DND-41 (cell line): ENCODE data around the gene GPA33.

Experiments used
- ATAC-seq: fragments of 200-7000 bp; cut with Tn5 transposase; 3 replicates; pipeline ENCODE4 v1.9.1; 2021; ENCODE audit warnings: low read depth; ENCODE audit not compliant: insufficient read depth
- DNase-seq: peaks from one replicate; pipeline ENCODE4 v3.0.0-alpha.2; 2020
- H2AFZ ChIP-seq: 2 replicates; pipeline ENCODE4 v1.6.0; 2012; ENCODE audit warnings: low read depth, low read length
- H3K27ac ChIP-seq: 2 replicates; pipeline ENCODE4 v1.5.1; 2012; ENCODE audit warnings: low read length, inconsistent platforms
- H3K27me3 ChIP-seq: fragments of 200-600 bp; sonication (generic); 2 replicates; pipeline ENCODE4 v1.6.0; 2012; ENCODE audit warnings: low read length, mild to moderate bottlenecking, inconsistent platforms; ENCODE audit not compliant: insufficient read depth, poor library complexity
- H3K36me3 ChIP-seq: 2 replicates; pipeline ENCODE4 v1.5.1; 2012; ENCODE audit warnings: low read length, inconsistent platforms; ENCODE audit not compliant: insufficient read depth
- H3K4me1 ChIP-seq: 2 replicates; pipeline ENCODE4 v1.5.1; 2012; ENCODE audit warnings: mild to moderate bottlenecking, low read length; ENCODE audit not compliant: insufficient read depth
- H3K4me2 ChIP-seq: 2 replicates; pipeline ENCODE4 v1.6.0; 2012; ENCODE audit warnings: mild to moderate bottlenecking, moderate library complexity, low read length, inconsistent platforms; ENCODE audit not compliant: insufficient read depth
- H3K4me3 ChIP-seq, 2 experiments: fragments of 200-600 bp in 1 of 2; shearing (Covaris generic) in 1 of 2; 2 replicates each; pipeline ENCODE4 v1.5.1; 2012 to 2016; ENCODE audit warnings: inconsistent platforms in 2 of 2, low read length in 2 of 2, mild to moderate bottlenecking in 2 of 2, low read depth in 1 of 2, moderate library complexity in 1 of 2
- H3K79me2 ChIP-seq: 2 replicates; pipeline ENCODE4 v1.6.0; 2012; ENCODE audit warnings: low read length, inconsistent platforms; ENCODE audit not compliant: insufficient read depth
- H3K9ac ChIP-seq: 2 replicates; pipeline ENCODE4 v1.6.0; 2012; ENCODE audit warnings: low read depth, mild to moderate bottlenecking, inconsistent platforms, low read length, moderate library complexity
- H3K9me3 ChIP-seq: 2 replicates; pipeline ENCODE4 v1.5.1; 2012; ENCODE audit warnings: low read length, moderate library complexity, mild to moderate bottlenecking, inconsistent platforms; ENCODE audit not compliant: insufficient read depth, severe bottlenecking
- H4K20me1 ChIP-seq: 2 replicates; pipeline ENCODE4 v1.6.0; 2012; ENCODE audit warnings: low read length; ENCODE audit not compliant: insufficient read depth
- CTCF ChIP-seq: IDR thresholded peaks from 2 replicates; pipeline ENCODE4 v1.5.1; 2012; ENCODE audit warnings: borderline replicate concordance, low read length, moderate library complexity, mild to moderate bottlenecking; ENCODE audit not compliant: poor library complexity, severe bottlenecking; ENCODE audit errors: extremely low read depth
- EZH2 ChIP-seq: IDR thresholded peaks from 3 replicates; pipeline ENCODE4 v1.6.1; 2012; ENCODE audit warnings: borderline replicate concordance, low read depth, mild to moderate bottlenecking, moderate library complexity, low read length, inconsistent platforms; ENCODE audit not compliant: severe bottlenecking

Gene GPA33

DNA sequence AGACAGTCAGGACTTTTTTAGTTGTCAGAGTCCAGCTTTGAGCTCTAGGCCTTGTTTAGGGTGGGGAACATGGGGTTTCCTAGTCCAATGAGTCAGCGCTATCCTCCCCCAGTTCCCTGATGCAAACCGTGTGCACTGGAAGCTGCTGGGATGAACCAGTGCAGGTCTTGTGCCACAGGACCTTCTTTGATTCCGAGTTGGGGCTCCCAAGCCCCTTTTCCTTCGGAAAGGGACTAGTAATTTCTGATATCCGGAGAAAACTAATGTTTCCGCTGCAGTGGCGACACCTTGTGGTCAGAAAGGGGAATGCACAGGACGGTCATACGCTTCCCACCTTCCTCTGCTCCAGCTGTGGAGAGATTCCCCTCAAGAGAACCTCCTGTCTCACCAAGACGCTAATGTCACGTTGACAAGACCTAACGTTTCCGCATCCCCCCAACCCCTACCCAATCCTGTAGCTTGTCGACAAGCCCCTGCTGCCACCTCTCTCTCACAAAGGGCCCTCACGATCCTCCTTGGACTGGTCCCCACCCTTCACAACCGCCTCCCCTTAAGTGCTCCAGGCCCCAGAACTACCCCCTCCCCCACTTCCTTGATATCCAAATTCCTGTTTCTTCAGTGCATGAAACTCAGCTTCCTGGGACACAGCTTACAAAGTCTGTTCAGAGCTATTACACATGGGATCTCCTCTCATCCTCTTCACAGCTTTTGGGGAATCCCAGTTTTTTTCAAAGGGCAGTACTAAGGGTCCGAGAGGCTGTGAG is 30.9 kb downstream of the GPA33 start:
- Histone ChIP-seq H2AFZ (peak overlapping the region; percentile 95), H3K36me3 (no peaks in the 10 kb centered on the region), H4K20me1 (no peaks in the 10 kb centered on the region), H3K79me2 (no peaks in the 10 kb centered on the region), H3K9me3 (no peaks in the 10 kb centered on the region), H3K4me2 (peak overlapping the region; percentile 62), H3K4me1 (peaks cover 12% of the 10 kb centered on the region), H3K4me3 (peak overlapping the region in 1 of 2 experiments; percentile 50; a peak in 2 of 4 replicates), H3K9ac (peak overlapping the region; percentile 43), H3K27ac (peak overlapping the region; percentile 76), H3K27me3 (no peaks in the 10 kb centered on the region)
- no peak for TF ChIP-seq EZH2
- TF ChIP-seq CTCF, result peak; percentile 99
- DNase-seq (peak; percentile 84), ATAC-seq (peak; percentile 72)

- H2AFZ ChIP-seq, result no peak overlapping the region
- H3K9me3 ChIP-seq, result no peaks in the 10 kb centered on the region
- no peak overlapping the region for H3K4me2 ChIP-seq
- no peaks in the 10 kb centered on the region for H3K36me3 ChIP-seq
- H3K79me2 ChIP-seq, result no peaks in the 10 kb centered on the region
- H4K20me1 ChIP-seq, result no peaks in the 10 kb centered on the region
- no peak overlapping the region for H3K27ac ChIP-seq
- H3K4me1 ChIP-seq, result peaks cover 12% of the 10 kb centered on the region
- ATAC-seq (peak; percentile 76), DNase-seq (peak; percentile 68)
- no peaks in the 10 kb centered on the region for H3K27me3 ChIP-seq
- H3K4me3 ChIP-seq, result no peak overlapping the region
- H3K9ac ChIP-seq, result no peak overlapping the region
- TF ChIP-seq EZH2 (no peak), CTCF (peak; percentile 87)
These were observed 32.9 kb downstream of the GPA33 start for GRCh38 chr1:167057241-167057688.

DNA sequence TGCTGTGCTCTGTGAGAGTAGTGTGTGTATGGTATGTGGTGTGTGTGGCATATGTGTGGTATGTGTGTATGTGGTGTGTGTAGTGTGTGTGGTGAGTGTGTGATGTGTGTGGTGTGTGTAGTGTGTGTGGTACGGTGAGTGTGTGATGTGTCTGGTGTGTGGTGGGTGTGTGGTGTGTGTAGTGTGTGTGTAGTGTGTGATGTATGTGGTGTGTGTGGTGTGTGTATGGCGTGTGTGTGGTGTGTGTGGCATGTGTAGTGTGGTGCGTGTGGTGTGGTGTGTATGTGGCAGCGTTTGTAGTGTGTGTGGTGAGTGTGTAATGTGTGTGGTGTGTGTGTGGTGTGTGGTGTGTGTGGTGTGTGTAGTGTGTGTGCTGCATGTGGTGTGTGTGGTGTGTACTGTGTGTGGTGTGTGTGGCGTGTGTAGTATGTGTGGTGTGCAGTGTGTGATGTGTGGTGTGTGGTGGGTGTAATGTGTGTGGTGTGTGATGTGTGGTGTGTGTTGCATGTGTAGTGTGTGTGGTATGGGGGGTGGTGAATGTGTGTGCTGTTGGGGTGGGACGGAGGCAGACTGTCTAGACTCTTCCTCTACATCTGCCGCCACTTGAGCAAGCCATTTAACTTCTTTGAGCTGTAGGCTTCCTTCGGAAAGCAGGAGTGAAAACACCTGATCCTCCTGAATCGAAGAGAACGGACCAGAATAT is 33.5 kb downstream of the GPA33 start:
- Histone ChIP-seq H3K79me2 (no peaks in the 10 kb centered on the region), H2AFZ (no peak overlapping the region), H3K4me3 (no peak overlapping the region), H3K27me3 (no peaks in the 10 kb centered on the region), H3K9me3 (no peaks in the 10 kb centered on the region), H3K36me3 (no peaks in the 10 kb centered on the region), H3K27ac (no peak overlapping the region), H3K9ac (no peak overlapping the region), H3K4me2 (no peak overlapping the region), H3K4me1 (peaks cover 12% of the 10 kb centered on the region), H4K20me1 (no peaks in the 10 kb centered on the region)
- TF ChIP-seq CTCF, result no peak
- TF ChIP-seq EZH2, result no peak
- ATAC-seq (peak; percentile 29), DNase-seq (no peak)
